Endothelial cell of umbilical vein (primary cell): ENCODE results near the gene MT1G.

Experiments
- EZH2 ChIP-seq: IDR thresholded peaks from 2 replicates; pipeline ENCODE4 v1.6.1; 2012; ENCODE audit warnings: borderline replicate concordance, low read depth, mild to moderate bottlenecking, moderate library complexity, low read length, inconsistent platforms; ENCODE audit not compliant: severe bottlenecking
- POLR2A ChIP-seq: IDR thresholded peaks from 2 replicates; pipeline ENCODE4 v1.6.1; 2012; ENCODE audit warnings: low read depth, mild to moderate bottlenecking, control low read depth, low read length
- TF ChIP-seq, protein P1 (sequence below), 2 donors: IDR thresholded peaks; 1 replicate in 1 of 2; 2 replicates in 1 of 2; pipeline ENCODE4 v1.5.1; 2011; ENCODE audit warnings: low read length in 2 of 2, mild to moderate bottlenecking in 2 of 2, moderate library complexity in 2 of 2, control low read depth in 1 of 2, inconsistent platforms in 1 of 2, low read depth in 1 of 2; ENCODE audit not compliant: insufficient read depth in 1 of 2; ENCODE audit errors: extremely low read depth in 1 of 2

DNA sequence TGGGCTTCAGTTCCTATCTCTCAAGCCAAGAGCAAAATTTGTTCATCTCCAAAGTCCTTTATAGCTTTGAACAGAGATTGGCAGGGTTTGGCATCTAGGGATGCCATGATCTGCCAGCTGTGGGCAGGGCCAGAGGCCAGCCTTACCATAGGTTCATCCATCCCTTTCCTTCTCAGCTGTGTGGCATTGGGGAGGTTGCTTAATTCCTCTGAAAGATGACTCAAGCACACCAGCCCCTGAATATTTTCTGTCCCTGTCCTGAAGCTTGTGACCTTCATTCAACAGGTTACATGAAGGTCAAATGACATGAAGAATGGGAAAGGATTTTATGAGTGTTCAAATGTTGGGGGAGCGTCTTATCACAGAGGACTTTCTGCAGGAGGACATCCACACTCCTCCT is 3.4 kb downstream of the MT1G start:
- no peak for TF ChIP-seq POLR2A
- TF ChIP-seq, protein P1, sequence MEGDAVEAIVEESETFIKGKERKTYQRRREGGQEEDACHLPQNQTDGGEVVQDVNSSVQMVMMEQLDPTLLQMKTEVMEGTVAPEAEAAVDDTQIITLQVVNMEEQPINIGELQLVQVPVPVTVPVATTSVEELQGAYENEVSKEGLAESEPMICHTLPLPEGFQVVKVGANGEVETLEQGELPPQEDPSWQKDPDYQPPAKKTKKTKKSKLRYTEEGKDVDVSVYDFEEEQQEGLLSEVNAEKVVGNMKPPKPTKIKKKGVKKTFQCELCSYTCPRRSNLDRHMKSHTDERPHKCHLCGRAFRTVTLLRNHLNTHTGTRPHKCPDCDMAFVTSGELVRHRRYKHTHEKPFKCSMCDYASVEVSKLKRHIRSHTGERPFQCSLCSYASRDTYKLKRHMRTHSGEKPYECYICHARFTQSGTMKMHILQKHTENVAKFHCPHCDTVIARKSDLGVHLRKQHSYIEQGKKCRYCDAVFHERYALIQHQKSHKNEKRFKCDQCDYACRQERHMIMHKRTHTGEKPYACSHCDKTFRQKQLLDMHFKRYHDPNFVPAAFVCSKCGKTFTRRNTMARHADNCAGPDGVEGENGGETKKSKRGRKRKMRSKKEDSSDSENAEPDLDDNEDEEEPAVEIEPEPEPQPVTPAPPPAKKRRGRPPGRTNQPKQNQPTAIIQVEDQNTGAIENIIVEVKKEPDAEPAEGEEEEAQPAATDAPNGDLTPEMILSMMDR (IDR thresholded peaks at IDR 0.05; ENCODE audit: extremely low read depth in 1 of 2, insufficient read depth in 1 of 2, low read depth in 1 of 2, low read length in 2 of 2) = no peak
- TF ChIP-seq EZH2 = no peak
